IPS-18a (cell line): ENCODE data around the gene RPH3AL.

Source experiments
- H3K27ac ChIP-seq: one replicate; pipeline ENCODE4 v1.5.1; 2013; ENCODE audit warnings: low read length
- H3K27me3 ChIP-seq: one replicate; pipeline ENCODE4 v1.6.1; 2013; ENCODE audit warnings: mild to moderate bottlenecking, low read length; ENCODE audit not compliant: control insufficient read depth, insufficient read depth
- H3K36me3 ChIP-seq: one replicate; pipeline ENCODE4 v1.6.1; 2013; ENCODE audit warnings: low read depth, low read length; ENCODE audit not compliant: control insufficient read depth
- H3K4me1 ChIP-seq: one replicate; pipeline ENCODE4 v1.6.1; 2013; ENCODE audit warnings: low read depth, low read length; ENCODE audit not compliant: control insufficient read depth
- H3K4me3 ChIP-seq: one replicate; pipeline ENCODE4 v1.5.1; 2013; ENCODE audit warnings: low read length
- H3K9ac ChIP-seq: one replicate; pipeline ENCODE4 v1.6.1; 2013; ENCODE audit warnings: mild to moderate bottlenecking, low read length, moderate library complexity
- H3K9me3 ChIP-seq: one replicate; pipeline ENCODE4 v1.6.1; 2013; ENCODE audit warnings: low read depth, low read length; ENCODE audit not compliant: control insufficient read depth

Gene RPH3AL

GRCh38 chr17:348692-349425 is 3.7 kb downstream of the RPH3AL start:
- Histone ChIP-seq H3K36me3 (no peaks in the 10 kb centered on the region), H3K4me1 (peaks cover 6% of the 10 kb centered on the region), H3K27ac (no peak overlapping the region), H3K27me3 (no peaks in the 10 kb centered on the region), H3K4me3 (no peak overlapping the region), H3K9ac (no peak overlapping the region), H3K9me3 (no peaks in the 10 kb centered on the region)

- no peaks in the 10 kb centered on the region for H3K27me3 ChIP-seq
- peaks cover 6% of the 10 kb centered on the region for H3K4me1 ChIP-seq
- no peak overlapping the region for H3K4me3 ChIP-seq
- no peaks in the 10 kb centered on the region for H3K36me3 ChIP-seq
- no peaks in the 10 kb centered on the region for H3K9me3 ChIP-seq
- H3K27ac ChIP-seq, result no peak overlapping the region
- H3K9ac ChIP-seq, result no peak overlapping the region
Observed at GRCh38 chr17:348012-348411, 4.6 kb downstream of the RPH3AL start.

GRCh38 chr17:347309-347899 is 5.2 kb downstream of the RPH3AL start:
- H3K4me1 ChIP-seq, result peaks cover 1% of the 10 kb centered on the region
- no peak overlapping the region for H3K9ac ChIP-seq
- H3K27me3 ChIP-seq, result no peaks in the 10 kb centered on the region
- no peaks in the 10 kb centered on the region for H3K36me3 ChIP-seq
- no peak overlapping the region for H3K27ac ChIP-seq
- H3K9me3 ChIP-seq, result no peaks in the 10 kb centered on the region
- no peak overlapping the region for H3K4me3 ChIP-seq

GRCh38 chr17:345992-346785 is 6.4 kb downstream of the RPH3AL start:
- H3K27me3 ChIP-seq, result no peaks in the 10 kb centered on the region
- H3K4me1 ChIP-seq, result no peaks in the 10 kb centered on the region
- no peak overlapping the region for H3K27ac ChIP-seq
- H3K4me3 ChIP-seq, result no peak overlapping the region
- H3K9me3 ChIP-seq, result no peaks in the 10 kb centered on the region
- H3K9ac ChIP-seq, result no peak overlapping the region
- no peaks in the 10 kb centered on the region for H3K36me3 ChIP-seq

GRCh38 chr17:345261-345660 is 7.3 kb downstream of the RPH3AL start:
- H3K9me3 ChIP-seq, result no peaks in the 10 kb centered on the region
- no peaks in the 10 kb centered on the region for H3K27me3 ChIP-seq
- H3K27ac ChIP-seq, result no peak overlapping the region
- no peaks in the 10 kb centered on the region for H3K36me3 ChIP-seq
- no peaks in the 10 kb centered on the region for H3K4me1 ChIP-seq
- H3K4me3 ChIP-seq, result no peak overlapping the region
- H3K9ac ChIP-seq, result no peak overlapping the region

GRCh38 chr17:343875-344752 is 8.5 kb downstream of the RPH3AL start:
- Histone ChIP-seq H3K27ac (no peak overlapping the region), H3K27me3 (no peaks in the 10 kb centered on the region), H3K9me3 (no peaks in the 10 kb centered on the region), H3K4me3 (no peak overlapping the region), H3K9ac (no peak overlapping the region), H3K36me3 (no peaks in the 10 kb centered on the region), H3K4me1 (no peaks in the 10 kb centered on the region)

GRCh38 chr17:343211-343610 is 9.4 kb downstream of the RPH3AL start:
- no peaks in the 10 kb centered on the region for H3K9me3 ChIP-seq
- H3K27me3 ChIP-seq, result no peaks in the 10 kb centered on the region
- H3K27ac ChIP-seq, result no peak overlapping the region
- H3K36me3 ChIP-seq, result no peaks in the 10 kb centered on the region
- no peak overlapping the region for H3K4me3 ChIP-seq
- no peak overlapping the region for H3K9ac ChIP-seq
- no peaks in the 10 kb centered on the region for H3K4me1 ChIP-seq

GRCh38 chr17:340074-340473 is 12.5 kb downstream of the RPH3AL start:
- H3K4me1 ChIP-seq, result peaks cover 10% of the 10 kb centered on the region
- no peak overlapping the region for H3K27ac ChIP-seq
- H3K9me3 ChIP-seq, result no peaks in the 10 kb centered on the region
- no peaks in the 10 kb centered on the region for H3K36me3 ChIP-seq
- no peak overlapping the region for H3K9ac ChIP-seq
- H3K4me3 ChIP-seq, result no peak overlapping the region
- peaks cover 10% of the 10 kb centered on the region for H3K27me3 ChIP-seq

- peaks cover 10% of the 10 kb centered on the region for H3K4me1 ChIP-seq
- H3K9me3 ChIP-seq, result no peaks in the 10 kb centered on the region
- no peak overlapping the region for H3K9ac ChIP-seq
Observed at GRCh38 chr17:339193-340061, 13.2 kb downstream of the RPH3AL start.

GRCh38 chr17:338442-339192 is 14.0 kb downstream of the RPH3AL start:
- peaks cover 21% of the 10 kb centered on the region for H3K27me3 ChIP-seq
- H3K9ac ChIP-seq, result no peak overlapping the region
- peaks cover 15% of the 10 kb centered on the region for H3K4me1 ChIP-seq
- no peaks in the 10 kb centered on the region for H3K36me3 ChIP-seq
- H3K9me3 ChIP-seq, result no peaks in the 10 kb centered on the region
- no peak overlapping the region for H3K4me3 ChIP-seq
- no peak overlapping the region for H3K27ac ChIP-seq

More at GRCh38 chr17:339193-340061, 13.2 kb downstream of the RPH3AL start:
- no peak overlapping the region for H3K4me3 ChIP-seq
- H3K36me3 ChIP-seq, result no peaks in the 10 kb centered on the region
- peaks cover 17% of the 10 kb centered on the region for H3K27me3 ChIP-seq
- no peak overlapping the region for H3K27ac ChIP-seq
